Fibroblast of lung (primary cell): Measurements from ENCODE around the gene EPS8L2.

ENCODE experiments used
- EZH2 ChIP-seq: IDR thresholded peaks from 2 replicates; pipeline ENCODE4 v1.5.1; 2012; ENCODE audit warnings: low read length, control low read depth, mild to moderate bottlenecking; ENCODE audit errors: missing control alignments
- TF ChIP-seq, protein P1 (sequence below), 2 donors: IDR thresholded peaks in 1 of 2; conservative IDR thresholded peaks in 1 of 2; 1 replicate in 1 of 2; 2 replicates in 1 of 2; pipeline ENCODE4 v1.5.1; 2011 to 2012; ENCODE audit warnings: low read length in 2 of 2, control low read depth in 1 of 2, inconsistent platforms in 1 of 2, low read depth in 1 of 2, mild to moderate bottlenecking in 1 of 2

DNA sequence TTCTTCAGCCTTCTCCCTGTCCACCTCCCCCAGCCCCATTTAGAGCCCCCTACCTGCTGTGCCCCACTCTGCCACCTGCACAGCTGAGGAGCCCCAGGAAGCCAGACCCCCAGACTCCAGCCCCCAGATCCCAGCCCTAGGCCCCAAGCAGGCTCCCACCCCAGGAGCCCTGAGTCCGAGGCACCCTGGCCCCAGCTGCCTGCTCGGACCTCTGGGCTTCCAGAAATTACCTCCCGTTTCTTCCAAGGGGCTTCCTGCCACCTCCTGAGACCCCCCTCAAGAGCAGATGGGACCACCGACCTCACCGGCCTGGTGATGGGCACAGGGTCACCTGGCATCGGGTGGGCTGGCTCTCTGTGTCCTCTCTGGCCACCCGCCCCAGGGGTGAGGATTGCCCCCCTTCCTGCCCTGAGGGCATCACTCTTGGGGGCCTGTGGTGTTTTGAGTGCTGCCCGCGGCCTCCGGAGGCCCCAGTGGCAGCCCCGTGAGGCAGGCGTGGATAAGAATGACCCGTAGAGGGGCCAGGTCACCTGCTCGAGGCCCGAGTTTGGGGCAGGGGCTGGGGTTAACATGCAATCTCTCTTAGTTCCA lies 23.0 kb downstream of the EPS8L2 start:
- TF ChIP-seq, protein P1, sequence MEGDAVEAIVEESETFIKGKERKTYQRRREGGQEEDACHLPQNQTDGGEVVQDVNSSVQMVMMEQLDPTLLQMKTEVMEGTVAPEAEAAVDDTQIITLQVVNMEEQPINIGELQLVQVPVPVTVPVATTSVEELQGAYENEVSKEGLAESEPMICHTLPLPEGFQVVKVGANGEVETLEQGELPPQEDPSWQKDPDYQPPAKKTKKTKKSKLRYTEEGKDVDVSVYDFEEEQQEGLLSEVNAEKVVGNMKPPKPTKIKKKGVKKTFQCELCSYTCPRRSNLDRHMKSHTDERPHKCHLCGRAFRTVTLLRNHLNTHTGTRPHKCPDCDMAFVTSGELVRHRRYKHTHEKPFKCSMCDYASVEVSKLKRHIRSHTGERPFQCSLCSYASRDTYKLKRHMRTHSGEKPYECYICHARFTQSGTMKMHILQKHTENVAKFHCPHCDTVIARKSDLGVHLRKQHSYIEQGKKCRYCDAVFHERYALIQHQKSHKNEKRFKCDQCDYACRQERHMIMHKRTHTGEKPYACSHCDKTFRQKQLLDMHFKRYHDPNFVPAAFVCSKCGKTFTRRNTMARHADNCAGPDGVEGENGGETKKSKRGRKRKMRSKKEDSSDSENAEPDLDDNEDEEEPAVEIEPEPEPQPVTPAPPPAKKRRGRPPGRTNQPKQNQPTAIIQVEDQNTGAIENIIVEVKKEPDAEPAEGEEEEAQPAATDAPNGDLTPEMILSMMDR (conservative IDR thresholded peaks at IDR 0.05 in 1 of 2, IDR thresholded peaks at IDR 0.05 in 1 of 2; ENCODE audit: low read depth in 1 of 2, low read length in 2 of 2): no peak
- no peak for TF ChIP-seq EZH2
